Stimulated activated CD4-positive, alpha-beta T cell treated with anti-CD3 and anti-CD28 coated beads, Interleukin-12 subunit alpha, Interleukin-12 subunit beta, amount 100 ng/mL, for 4 hours (primary cell): ENCODE measurements around the gene SCAND1.
A peak's percentile ranks its signal among the peaks of the same experiment; 100 is the strongest.
"Not testable (repeated sequence)": the region's sequence is repeated elsewhere in the genome, so short reads cannot be mapped to it uniquely, and the experiment has no call there.

ENCODE experiments used
- DNase-seq: peaks from one replicate; pipeline ENCODE4 v3.0.0-alpha.2; 2020

SCAND1 gene

DNA sequence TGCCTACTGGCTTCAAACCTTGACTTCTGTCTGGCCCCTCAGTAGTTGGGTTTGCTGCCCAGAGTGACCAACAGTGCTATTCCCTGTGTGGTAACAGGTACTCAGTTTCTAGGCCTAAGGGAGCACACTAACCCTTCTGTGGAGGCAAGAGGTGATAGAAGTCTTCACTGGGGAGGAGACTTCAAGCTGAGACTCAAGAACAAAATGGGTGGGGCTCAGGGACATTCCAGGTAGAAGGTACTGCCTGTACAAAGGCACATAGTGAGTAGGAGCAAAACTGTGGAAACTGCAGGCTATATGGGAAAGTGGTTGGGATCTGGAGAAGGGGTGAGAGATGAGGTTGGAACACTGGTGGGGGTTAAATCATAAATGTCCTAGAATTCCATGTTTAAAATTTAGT is 2.3 kb upstream of the SCAND1 start:
- no peak for DNase-seq

DNA sequence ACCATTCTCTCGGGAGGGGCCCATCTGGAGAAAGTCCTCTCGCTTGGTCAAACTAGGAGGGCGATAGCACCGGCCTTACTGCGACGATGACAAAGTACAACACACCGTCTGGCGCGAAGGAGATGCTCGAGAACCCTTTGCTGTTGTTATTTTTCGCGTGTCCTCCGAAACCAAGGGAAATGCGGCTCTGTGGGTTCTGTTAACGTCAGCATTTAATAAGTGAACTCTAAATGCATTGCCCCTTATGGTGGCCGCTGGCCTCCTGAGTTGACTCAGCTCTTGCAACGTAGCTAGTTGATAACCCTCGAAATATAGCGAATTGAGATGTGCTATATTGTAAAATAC is 577 bp upstream of the SCAND1 start:
- peak; percentile 19 for DNase-seq

DNA sequence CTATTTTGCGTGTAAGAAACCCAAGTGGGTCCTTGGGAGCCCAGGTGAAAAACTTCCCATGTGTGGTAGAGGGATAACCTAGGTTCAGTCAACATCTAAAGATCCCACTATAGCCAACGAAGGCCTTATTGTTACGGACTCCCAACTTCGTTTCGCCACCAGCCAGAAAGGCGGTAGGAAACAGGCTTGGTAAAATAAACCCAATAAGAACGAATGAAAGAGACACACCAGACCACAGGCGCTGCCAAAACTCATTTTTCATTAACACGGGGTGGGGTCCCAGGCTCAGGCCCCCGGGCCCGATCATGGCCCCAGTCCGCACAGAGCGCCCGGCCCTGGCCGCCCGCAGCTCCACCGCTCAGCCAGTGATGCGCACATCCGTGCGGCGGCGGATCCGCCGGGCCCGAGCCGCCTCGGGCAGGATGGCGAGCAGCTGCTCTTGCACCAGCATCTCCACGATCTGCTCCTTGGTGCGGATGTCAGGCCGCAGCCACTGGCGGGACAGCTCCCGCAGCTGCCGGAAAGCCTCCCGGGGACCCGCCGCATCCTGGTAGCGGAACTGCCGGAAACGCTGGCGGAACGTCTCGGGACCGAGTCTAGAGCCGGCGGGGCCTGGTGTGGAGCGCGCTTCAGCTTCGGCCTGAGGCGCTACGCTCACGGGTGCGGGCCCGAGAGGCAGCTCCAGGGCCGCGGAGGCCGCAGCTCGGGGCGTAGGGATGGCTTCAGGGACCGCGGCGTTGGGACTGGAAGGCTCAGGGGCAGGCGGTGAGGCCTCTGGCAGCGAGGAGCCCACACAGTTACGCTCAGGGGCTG is 709 bp downstream of the SCAND1 start:
- DNase-seq, result peak; percentile 57

DNA sequence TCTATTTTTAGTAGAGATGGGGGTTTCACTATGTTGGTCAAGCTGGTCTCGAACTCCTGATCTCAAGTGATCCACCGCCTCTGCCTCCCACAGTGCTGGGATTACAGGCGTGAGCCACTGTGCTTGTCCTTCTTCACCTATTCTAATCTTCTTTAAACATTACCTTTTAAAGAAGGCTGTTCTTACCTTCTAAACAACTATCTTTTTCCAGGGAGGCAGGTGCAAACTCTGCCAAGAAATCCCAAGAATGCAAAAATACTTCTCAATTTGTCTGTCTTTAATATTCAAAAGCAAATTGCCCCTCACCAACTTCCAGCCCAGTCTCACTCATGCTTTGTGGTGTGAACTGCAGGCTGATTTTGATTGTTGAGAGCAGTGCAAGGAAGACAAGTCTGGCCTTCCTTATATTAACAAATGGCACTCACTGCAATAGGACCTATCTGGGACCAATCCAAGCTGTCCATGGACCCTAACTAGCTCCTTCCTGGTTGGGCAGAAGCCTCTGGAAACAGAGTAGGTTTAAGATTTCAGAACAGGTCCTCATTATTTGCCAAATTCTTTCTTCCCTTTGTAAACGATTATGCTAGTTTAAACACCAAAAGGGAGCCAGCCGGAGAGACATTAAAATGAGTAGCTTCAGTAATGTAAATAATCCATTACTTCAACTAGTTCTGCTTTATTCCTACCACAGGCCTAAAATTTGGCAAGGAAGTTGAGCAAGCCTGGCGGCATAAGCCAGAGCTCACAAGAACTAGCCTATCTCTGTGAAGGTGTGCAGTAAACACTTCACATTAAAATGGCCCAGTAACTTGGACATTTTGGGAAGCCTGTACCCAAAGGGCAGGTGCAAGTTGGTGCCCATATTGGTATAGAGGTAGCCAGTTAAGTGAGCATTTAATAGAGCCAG is 1.6 kb downstream of the SCAND1 start:
- no peak for DNase-seq

DNA sequence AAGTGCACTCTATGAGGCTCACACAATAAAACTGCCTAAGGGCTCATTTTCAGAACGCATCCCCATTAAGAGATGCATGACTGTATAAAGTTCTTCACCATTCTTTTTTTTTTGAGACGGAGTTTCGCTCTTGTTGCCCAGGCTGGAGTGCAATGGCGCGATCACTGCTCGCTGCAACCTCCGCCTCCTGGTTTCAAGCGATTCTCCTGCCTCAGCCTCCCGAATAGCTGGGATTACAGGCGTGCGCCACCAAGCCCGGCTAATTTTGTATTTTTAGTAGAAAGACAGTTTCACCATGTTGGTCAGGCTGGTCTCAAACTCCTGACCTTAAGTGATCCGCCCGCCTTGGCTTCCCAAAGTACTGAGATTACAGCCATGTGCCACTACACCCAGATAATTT is 2.2 kb downstream of the SCAND1 start:
- DNase-seq, result not testable (repeated sequence)

DNA sequence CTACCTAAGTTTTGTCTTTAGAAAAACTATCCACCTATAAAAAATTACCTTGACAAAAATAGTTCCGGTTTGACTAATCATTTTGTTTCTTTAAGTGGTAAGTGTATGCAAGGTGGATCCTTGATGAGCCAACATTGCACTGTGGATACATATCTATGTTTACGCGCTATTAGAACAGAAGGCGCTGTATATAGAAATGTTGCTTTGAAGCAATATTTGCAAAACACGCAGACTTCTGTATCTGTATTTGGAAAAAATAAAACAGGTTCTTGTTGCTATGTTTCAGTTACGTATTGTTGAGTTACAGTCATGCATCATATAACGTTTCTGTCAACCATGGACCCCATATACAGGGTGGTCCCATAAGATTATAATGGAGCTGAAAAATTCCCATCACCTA is 4.2 kb downstream of the SCAND1 start:
- no peak for DNase-seq

DNA sequence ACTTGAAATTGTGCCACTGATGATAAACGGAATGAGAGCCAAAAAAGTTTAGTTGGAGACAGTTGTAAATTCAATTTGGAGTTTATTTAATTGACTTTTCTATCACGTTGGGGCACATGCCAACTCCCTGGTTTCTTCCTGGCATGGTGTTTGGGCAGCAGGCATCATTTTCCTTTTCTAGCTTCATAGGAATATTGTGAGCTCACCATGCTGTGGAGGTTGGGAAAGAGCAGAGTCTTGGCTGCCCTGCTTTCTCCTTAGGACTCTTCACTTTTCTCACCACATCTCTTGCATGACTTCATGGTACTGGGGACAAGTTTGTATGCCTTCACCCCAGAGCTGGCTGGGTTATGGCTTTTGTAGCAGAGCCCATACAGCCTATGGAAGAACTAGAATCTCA is 6.4 kb downstream of the SCAND1 start:
- no peak for DNase-seq

DNA sequence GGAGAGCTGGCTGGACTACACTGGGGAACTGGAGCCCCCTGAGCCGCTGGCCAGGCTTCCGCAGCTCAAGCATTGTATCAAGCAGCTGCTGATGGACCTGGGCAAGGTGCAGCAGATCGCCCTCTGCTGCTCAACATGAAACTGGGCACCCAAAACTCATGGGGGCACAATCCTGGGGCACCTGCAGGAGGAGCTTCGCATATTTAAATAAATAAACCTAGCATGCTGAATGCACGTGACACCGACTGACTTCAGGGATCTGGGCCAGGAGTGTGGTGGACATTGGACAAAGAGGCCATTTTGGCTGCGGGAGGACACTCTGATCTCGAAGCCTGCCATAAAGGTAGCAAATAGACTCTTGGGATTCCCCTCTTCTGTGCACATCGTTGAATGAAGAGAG is 6.8 kb downstream of the SCAND1 start:
- no peak for DNase-seq

DNA sequence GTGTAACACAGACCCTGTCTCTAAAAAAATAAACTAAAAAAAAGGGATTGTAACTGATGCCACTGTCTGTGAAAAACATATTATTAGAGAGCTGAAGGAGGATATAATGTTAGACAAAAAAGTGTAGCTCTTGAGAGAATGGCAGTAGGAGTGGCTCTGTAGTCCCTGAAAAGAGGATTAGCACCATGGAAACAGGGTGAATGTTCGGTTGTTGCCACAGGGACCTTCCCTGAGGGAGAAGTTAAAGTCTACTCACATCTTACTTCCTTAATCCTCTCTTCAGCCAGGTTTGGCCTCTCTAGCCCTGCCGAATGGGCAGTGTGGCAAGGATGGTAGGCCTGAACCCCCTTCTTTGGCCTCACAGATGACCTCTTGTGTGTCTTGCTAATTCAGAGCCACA is 12.1 kb downstream of the SCAND1 start:
- DNase-seq, result no peak

DNA sequence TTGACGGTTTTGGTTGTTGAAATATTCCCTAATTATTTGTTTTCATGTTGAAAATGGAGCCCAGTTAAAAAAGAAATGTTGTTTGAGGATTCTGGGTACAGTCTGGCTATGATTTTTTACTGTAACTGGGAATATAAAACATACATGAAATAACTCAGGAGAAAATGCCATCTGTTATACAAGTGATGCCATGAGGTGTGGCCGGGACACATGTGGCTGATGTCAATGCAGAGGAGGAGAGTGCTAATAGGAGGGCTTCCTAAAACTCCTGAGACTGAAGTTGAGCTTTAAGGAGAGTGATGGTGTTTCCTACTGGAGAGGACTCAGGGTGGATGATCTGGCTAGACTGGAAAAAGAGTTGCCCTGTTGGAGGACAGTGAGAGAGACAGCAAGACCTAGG is 12.7 kb downstream of the SCAND1 start:
- no peak for DNase-seq

DNA sequence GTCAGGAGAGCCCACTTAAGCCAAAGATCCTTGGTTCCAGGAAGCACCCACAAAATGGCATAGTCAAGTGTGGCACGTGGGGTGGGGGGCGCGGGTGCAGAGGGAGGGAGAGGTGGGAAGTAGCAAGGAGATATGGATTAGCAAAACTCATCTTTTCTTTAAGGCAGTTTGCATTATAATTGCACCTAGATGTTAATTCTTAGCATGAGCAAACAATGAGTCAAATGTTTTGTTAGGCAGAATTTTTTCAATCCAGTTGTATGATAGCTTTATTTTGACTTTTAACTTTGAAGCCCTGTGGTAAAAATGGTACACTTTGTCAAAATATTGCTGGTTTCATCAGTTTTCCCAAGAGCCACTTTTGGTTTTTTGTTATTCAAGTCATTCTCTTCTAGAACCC is 15.0 kb downstream of the SCAND1 start:
- DNase-seq, result no peak

DNA sequence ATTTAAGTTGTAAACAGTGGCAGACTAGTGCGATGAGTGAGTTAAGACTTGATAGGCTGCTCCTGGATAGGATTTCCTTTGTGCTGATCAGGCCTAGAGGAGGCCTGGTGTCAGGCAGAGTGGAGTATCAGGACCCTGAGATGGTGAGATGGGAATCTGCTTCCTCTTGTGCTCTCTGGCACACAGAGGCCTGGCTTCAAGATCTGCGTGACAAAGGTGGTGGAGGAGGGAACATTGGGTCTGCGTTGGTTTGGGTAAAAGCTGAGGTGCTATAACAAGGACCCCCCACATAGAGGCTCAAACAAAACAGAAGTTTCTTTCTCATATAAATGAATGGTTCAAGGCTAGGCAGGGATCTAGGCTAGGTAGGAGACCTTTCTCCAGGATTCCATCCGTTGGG is 20.3 kb downstream of the SCAND1 start:
- DNase-seq, result no peak

DNA sequence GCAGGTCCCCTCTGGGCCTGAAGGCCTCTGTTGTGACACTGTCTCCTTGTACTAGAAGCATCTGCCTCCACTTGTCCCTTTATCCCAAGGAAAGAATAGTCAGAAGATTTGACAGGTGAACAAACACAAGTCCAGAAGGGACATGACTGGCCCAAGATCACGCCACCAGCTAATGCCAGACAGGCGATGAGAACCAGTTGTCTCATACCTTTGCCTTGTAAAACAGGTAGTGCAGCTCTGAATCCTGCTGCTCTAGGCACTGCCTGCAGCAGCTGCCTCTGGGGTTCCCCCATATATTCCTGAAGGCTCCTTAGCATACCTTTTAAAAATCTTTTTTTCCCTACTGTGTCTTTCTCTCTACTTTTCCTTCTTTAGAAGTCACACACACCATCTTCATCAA is 25.0 kb downstream of the SCAND1 start:
- no peak for DNase-seq

DNA sequence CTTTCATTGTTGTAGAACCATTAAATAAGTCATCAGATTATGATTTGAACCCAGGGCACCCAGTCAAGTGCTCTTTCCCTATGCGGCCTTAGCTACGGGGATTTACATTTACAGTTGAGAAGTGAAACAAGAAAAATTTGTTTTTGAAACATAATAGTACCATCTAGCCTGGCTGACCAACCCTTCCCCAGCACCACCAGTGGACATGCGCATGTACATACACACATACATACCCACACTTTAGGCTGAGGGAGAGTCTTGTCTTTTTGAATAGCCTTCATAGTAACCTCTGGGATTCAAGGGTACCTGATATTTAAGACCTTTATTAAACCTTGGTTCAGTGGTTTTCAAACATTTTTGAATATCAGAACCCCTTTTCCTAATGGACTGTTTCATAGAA is 33.8 kb downstream of the SCAND1 start:
- no peak for DNase-seq

DNA sequence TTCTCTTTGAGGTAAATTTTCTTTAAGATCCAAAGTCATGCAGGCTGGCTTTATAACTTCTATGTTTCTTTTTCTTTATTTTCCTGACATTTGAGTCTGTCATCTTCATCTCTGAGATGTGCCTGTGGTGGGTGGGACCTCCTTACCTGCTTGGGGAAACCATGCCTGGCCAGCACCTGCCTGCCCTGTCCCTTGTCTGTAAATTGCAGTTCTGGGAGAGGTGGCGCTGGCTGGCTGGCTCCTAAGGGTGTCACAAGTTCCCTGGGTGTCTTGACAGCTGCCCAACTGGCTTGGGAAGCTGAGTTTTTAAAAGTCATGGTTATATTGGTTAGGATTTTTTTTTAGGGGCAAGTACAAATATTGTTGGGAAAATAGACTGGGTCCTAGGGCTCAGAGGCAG is 36.3 kb downstream of the SCAND1 start:
- DNase-seq, result no peak

DNA sequence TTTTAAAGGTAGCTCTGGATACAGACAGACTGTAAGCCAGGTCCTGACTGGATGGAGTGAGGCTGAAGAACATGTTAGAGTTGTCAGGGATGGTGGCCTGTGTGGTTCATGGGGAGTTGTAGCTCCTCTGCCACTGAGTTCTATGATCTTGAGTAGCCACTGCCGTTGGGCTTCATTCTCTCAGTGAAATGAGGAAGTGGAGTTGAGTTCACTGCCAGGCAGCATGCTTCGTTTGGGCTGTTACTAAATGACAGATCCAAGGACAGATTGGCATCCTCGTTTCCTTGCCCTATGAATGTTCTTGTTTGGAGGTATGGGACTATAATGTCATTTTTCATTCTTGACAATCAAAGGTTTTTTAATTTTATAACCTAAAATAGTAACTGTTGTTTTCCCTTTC is 37.2 kb downstream of the SCAND1 start:
- no peak for DNase-seq

DNA sequence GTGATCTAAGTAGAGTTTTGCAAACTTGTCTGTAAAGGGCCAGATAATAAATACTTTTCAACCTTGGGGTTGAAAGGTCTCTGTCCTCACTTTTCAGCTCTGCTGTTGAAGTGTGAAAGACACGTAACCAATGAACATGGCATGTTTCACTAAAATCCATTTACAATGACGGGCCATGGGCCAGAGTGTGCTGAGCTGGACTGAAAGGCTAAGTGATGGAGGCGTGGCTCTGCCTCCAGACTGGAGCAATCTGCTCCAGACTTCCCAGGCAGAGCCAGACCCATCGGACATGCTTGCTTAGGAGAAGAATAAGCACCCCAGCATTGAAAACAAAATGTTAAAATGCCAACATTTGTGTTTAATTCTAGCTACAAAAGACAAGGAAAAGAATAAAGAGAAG is 41.4 kb downstream of the SCAND1 start:
- no peak for DNase-seq

DNA sequence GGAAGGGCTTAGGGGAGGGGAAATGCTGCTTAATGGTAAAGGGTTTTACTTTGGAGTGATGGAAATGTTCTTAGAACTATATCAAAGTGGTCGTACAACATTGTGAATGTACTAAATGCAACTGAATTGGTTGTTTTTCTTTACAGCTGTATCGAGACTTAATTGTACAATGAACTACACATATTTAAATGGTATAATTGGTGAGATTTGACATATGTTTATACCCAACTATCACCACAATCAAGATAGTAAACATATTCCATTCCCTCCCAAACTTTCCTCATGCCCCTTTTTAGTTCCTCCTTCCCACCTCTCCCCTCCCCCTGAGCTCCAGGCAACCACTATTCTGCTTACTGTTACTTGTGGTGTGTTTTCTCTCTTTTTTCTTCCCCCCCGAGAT is 44.0 kb downstream of the SCAND1 start:
- DNase-seq, result no peak

DNA sequence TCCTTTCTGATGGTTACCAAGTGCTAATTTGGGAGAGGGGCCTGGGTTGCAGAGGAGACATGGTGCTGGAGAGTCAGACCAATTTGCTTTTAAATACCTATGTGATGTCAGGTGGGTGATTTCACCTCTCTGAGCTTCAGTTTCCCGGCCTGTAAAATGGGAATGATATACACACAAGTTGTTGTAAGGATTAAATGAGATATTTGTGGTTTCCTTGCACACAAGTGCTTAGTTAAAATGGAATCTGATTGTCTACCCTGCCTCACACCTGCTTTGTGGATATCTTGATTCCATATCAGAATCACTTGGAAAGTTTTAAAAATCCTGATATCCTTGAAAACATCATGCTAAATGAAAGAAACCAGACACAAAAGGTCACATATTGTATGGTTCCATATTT is 44.5 kb downstream of the SCAND1 start:
- DNase-seq, result no peak

DNA sequence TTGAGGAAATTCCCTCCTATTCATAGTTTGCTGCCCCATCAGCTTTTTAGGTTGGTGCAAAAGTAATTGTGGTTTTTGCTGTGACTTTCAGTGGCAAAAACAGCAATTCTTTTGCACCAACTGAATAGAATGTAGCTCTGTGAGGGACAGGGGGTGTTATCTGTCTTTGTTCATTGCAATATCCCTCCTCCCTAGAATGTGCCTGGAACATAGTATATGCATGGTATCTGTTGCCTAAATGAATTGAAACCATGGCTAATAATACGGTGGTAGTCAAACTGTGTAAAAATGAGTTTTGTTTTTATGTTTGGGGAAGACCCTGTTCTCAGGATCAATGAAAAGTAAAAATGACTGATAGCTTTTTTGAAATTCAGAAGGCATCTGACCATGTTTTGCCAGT is 45.1 kb downstream of the SCAND1 start:
- no peak for DNase-seq

DNA sequence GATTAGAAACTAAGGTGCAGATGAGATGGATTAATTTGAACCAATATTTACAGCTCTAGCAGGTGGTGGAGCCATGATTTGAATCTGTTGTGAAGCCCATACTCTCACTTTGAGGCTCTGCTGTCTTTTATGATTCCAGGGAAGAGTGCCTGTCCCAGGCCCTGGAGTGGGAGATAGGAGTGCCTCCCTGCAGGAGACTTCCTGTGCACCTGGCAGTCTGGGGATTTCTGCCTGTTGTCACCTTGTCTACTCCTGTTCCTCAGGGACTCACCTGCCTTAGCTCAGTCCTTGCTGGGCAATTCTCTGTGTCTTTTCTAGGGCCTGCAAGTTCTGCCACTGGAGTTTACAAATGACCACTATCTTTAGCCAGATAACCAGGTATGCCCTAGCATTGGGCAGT is 46.3 kb downstream of the SCAND1 start:
- no peak for DNase-seq

DNA sequence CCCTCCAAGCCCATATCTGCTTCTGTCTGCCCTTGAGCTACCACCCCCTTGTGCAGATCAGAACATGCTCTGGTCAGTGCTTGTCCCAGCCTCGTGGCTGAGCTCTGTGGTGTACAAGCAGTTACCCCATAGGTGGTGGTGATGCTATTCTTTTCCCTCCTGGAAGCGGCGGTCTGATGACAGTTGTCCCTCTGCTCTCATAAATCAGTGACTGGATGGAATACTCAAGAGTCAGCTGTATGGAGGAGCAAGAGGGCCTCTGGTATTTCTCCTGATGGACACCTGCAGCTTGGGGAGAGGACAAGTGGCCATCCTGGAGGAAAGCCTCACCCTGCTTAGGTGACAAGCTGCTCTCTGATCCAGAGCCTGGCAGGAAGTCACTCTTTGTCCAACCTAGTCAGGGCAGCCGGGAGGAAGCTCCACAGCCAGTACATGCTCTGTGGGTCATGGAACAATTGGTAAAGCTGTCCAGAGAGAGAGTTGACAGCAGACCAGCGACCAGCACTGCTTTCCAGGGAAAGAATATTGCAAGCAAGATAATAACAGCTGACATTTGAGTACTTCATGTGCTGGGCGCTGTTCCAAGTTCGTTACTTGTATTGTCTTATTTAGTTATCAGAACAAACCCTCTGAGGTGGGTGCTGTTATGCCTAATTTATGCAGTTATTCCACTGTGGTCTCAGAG is 47.1 kb downstream of the SCAND1 start:
- DNase-seq, result no peak

DNA sequence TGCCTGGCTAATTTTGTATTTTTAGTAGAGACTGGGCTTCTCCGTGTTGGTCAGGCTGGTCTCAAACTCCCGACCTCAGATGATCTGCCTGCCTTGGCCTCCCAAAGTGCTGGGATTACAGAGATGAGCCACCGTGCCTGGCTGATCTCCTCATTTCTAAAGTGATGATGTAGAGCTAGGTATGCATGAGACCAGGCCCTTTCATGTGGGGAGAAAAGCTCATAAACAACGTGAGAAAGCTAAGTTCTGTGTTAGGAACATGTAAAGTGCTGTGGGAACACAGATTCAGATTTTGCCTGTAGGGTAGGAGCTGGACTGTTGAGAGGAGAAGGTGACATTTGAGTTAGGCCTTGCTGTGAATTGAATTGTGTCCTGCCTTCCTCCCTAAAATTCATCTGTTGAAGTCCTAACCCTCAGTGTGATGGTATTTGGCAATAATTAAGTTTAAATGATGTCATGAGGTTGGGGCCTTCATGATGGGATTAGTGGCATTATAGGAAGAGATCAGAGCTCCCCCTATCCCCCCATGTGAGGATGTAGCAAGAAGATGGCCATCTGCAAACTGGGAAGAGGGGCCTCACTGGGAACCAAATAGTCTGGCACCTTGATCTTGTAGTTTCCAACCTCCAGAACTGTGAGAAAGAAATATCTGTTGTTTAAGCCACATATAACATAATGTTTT is 49.2 kb downstream of the SCAND1 start:
- no peak for DNase-seq
